Subcutaneous abdominal adipose tissue (tissue), 5 donors: ENCODE measurements around the gene CDC14B.
"Not testable (repeated sequence)": the region's sequence is repeated elsewhere in the genome, so short reads cannot be mapped to it uniquely, and the experiment has no call there.

ENCODE experiments used
- H3K27ac ChIP-seq: one replicate; pipeline ENCODE4 v1.7.0; 2013; ENCODE audit warnings: low read depth, mild to moderate bottlenecking, inconsistent platforms, low read length, moderate library complexity
- H3K27me3 ChIP-seq, 5 donors: one replicate each; pipeline ENCODE4 v1.7.0; 2013; ENCODE audit warnings: low read length in 5 of 5, inconsistent platforms in 1 of 5; ENCODE audit not compliant: control insufficient read depth in 5 of 5, insufficient read depth in 4 of 5
- H3K36me3 ChIP-seq, 5 donors: one replicate each; pipeline ENCODE4 v1.7.0; 2013; ENCODE audit warnings: low read length in 5 of 5; ENCODE audit not compliant: control insufficient read depth in 5 of 5, insufficient read depth in 5 of 5
- H3K4me1 ChIP-seq, 5 donors: one replicate each; pipeline ENCODE4 v1.7.0; 2013; ENCODE audit warnings: low read length in 5 of 5, mild to moderate bottlenecking in 3 of 5, moderate library complexity in 1 of 5; ENCODE audit not compliant: control insufficient read depth in 5 of 5, insufficient read depth in 5 of 5
- H3K4me3 ChIP-seq, 5 donors: one replicate each; pipeline ENCODE4 v1.7.0; 2013; ENCODE audit warnings: low read length in 5 of 5, low read depth in 1 of 5
- H3K9ac ChIP-seq, 5 donors: one replicate each; pipeline ENCODE4 v1.7.0; 2013; ENCODE audit warnings: low read length in 5 of 5, mild to moderate bottlenecking in 4 of 5, moderate library complexity in 3 of 5
- H3K9me3 ChIP-seq, 5 donors: one replicate each; pipeline ENCODE4 v1.7.0; 2013; ENCODE audit warnings: low read length in 5 of 5; ENCODE audit not compliant: control insufficient read depth in 5 of 5
- donor health status: healthy.
- donor health status: healthy.
- donor health status: healthy.
- donor health status: healthy.
- donor health status: healthy.

CDC14B gene

GRCh38 chr9:96554326-96554725, 65.3 kb downstream of the CDC14B start:
- H3K36me3 ChIP-seq, result peaks cover 0 to 6% (median 5%) of the 10 kb centered on the region in 5 donors

DNA sequence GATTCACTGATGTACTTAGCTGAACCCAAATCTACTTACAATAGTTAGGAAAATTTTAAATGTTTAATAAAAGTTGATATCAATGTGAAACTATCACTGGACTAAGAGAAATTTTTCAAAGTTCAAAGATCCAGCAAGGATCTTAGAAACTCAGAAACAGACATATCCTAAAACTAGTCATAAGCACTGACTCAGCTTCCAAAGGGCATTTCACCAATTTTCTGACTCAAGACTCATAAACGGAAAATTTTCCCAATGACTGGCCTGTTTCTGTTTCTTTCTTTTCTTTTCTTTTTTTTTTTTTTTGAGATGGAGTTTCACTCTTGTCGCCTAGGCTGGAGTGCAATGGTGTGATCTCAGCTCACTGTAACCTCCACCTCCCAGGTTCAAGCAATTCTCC, 66.6 kb downstream of the CDC14B start:
- Histone ChIP-seq H3K9ac (peak overlapping the region in 1 of 5 donors; percentile 33), H3K27me3 (no peaks in the 10 kb centered on the region), H3K4me1 (peaks cover 7 to 36% (median 20%) of the 10 kb centered on the region in 5 donors), H3K36me3 (peaks cover 0 to 6% (median 5%) of the 10 kb centered on the region in 5 donors), H3K9me3 (no peaks in the 10 kb centered on the region), H3K27ac (peak overlapping the region; percentile 39), H3K4me3 (no peak overlapping the region)

More at GRCh38 chr9:96554326-96554725, 65.3 kb downstream of the CDC14B start:
- Histone ChIP-seq H3K9me3 (no peaks in the 10 kb centered on the region), H3K9ac (peak overlapping the region in 1 of 5 donors; percentile 49), H3K27ac (no peak overlapping the region), H3K27me3 (no peaks in the 10 kb centered on the region), H3K4me3 (no peak overlapping the region), H3K4me1 (peaks cover 7 to 28% (median 20%) of the 10 kb centered on the region in 5 donors)

- no peak overlapping the region for H3K27ac ChIP-seq
These were observed 68.2 kb downstream of the CDC14B start for GRCh38 chr9:96551403-96551802.

DNA sequence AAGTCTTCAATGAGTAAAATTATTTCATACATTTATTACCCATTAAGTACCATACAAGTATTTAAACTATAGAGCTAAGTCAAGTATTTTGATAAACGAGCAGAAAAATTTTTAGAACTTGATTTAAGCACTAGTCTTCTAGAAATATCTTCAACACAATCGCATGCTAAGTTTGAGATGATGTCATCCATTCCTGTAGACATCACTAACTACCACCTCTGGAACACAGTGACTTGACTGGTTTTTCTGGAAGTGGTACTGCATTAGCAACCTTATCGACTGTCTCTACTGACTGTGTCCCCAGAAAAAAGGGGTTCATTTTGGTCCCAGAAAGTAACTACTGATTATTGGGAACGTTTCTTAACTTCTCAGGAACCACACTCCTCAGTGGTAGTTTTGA, 69.0 kb downstream of the CDC14B start:
- Histone ChIP-seq H3K4me1 (peaks cover 0 to 24% (median 9%) of the 10 kb centered on the region in 5 donors), H3K36me3 (peaks cover 0 to 7% (median 5%) of the 10 kb centered on the region in 5 donors), H3K27me3 (no peaks in the 10 kb centered on the region), H3K27ac (peak overlapping the region; percentile 74), H3K9me3 (no peaks in the 10 kb centered on the region), H3K4me3 (no peak overlapping the region), H3K9ac (no peak overlapping the region)

More at GRCh38 chr9:96551403-96551802, 68.2 kb downstream of the CDC14B start:
- H3K27me3 ChIP-seq, result no peaks in the 10 kb centered on the region
- H3K36me3 ChIP-seq, result peaks cover 0 to 6% (median 5%) of the 10 kb centered on the region in 5 donors
- no peak overlapping the region for H3K9ac ChIP-seq
- H3K9me3 ChIP-seq, result no peaks in the 10 kb centered on the region
- no peak overlapping the region for H3K4me3 ChIP-seq
- peaks cover 5 to 30% (median 13%) of the 10 kb centered on the region in 5 donors for H3K4me1 ChIP-seq

- H3K4me3 ChIP-seq, H3K9me3 ChIP-seq, H3K27ac ChIP-seq, H3K4me1 ChIP-seq, H3K27me3 ChIP-seq, H3K9ac ChIP-seq: not testable (repeated sequence)
- peaks cover 5 to 31% (median 15%) of the 10 kb centered on the region in 5 donors for H3K36me3 ChIP-seq
These were observed 76.5 kb downstream of the CDC14B start for GRCh38 chr9:96543131-96543530.

GRCh38 chr9:96540106-96540505, 79.5 kb downstream of the CDC14B start:
- Histone ChIP-seq H3K9ac (no peak overlapping the region), H3K4me1 (no peaks in the 10 kb centered on the region), H3K36me3 (peaks cover 6 to 38% (median 25%) of the 10 kb centered on the region in 5 donors), H3K9me3 (no peaks in the 10 kb centered on the region), H3K27ac (no peak overlapping the region), H3K27me3 (no peaks in the 10 kb centered on the region), H3K4me3 (no peak overlapping the region)

DNA sequence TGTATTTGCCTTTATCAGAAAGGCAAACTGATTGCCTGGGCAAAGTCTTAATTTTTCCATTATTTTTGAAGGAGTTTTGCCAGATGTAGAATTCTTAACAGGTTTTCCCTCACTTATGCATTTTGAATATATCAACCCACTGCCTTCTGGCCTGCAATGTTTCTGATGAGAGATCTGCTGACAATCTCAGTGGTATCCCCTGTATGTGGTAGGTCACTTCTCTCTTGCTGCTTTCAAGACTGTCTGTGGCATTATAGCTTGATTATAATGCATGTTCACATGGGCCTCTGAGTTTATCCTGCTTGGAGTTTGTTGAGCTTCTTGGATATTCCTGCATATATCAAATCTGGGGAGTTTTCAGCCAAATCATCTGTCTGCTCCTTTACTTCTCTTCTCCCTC, 87.5 kb downstream of the CDC14B start:
- H3K27me3 ChIP-seq, result no peaks in the 10 kb centered on the region
- no peak overlapping the region for H3K4me3 ChIP-seq
- H3K9me3 ChIP-seq, result no peaks in the 10 kb centered on the region
- peaks cover 11 to 32% (median 19%) of the 10 kb centered on the region in 5 donors for H3K36me3 ChIP-seq
- H3K27ac ChIP-seq, result no peak overlapping the region
- no peak overlapping the region for H3K9ac ChIP-seq
- H3K4me1 ChIP-seq, result peaks cover 0 to 8% (median 3%) of the 10 kb centered on the region in 5 donors

DNA sequence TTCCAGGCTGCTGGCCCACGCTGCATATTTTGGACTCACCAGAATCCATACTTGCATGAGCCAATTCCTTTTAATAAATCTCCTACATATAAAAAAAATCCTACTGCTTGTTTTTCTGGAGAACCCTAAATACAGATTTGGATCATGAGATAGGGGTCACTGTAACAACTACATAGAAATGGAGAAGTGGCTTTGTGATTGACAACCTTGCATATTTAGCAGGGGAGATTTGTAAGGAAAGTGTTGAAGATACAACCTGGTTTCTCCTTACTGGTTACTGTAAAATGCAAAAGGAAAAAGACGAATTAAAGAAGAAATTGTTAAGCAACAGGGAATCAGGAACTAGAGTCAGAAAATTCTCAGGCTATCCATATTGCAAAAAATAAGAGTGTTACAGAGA, 94.9 kb downstream of the CDC14B start:
- no peak overlapping the region for H3K4me3 ChIP-seq
- peaks cover 0 to 34% (median 28%) of the 10 kb centered on the region in 5 donors for H3K4me1 ChIP-seq
- H3K27ac ChIP-seq, result no peak overlapping the region

GRCh38 chr9:96524045-96524444, 95.6 kb downstream of the CDC14B start:
- Histone ChIP-seq H3K4me3 (no peak overlapping the region), H3K27me3 (no peaks in the 10 kb centered on the region), H3K4me1 (peaks cover 0 to 33% (median 25%) of the 10 kb centered on the region in 5 donors), H3K9me3 (no peaks in the 10 kb centered on the region), H3K9ac (no peak overlapping the region), H3K27ac (peak overlapping the region; percentile 43), H3K36me3 (peaks cover 3 to 20% (median 14%) of the 10 kb centered on the region in 5 donors)

More for the DNA sequence above, 94.9 kb downstream of the CDC14B start:
- Histone ChIP-seq H3K36me3 (peaks cover 3 to 20% (median 14%) of the 10 kb centered on the region in 5 donors), H3K9ac (no peak overlapping the region), H3K27me3 (no peaks in the 10 kb centered on the region), H3K9me3 (no peaks in the 10 kb centered on the region)

- Histone ChIP-seq H3K9ac (no peak overlapping the region), H3K4me1 (peaks cover 0 to 33% (median 25%) of the 10 kb centered on the region in 5 donors), H3K27ac (peak overlapping the region; percentile 34), H3K36me3 (peaks cover 3 to 20% (median 14%) of the 10 kb centered on the region in 5 donors), H3K27me3 (no peaks in the 10 kb centered on the region), H3K9me3 (no peaks in the 10 kb centered on the region), H3K4me3 (no peak overlapping the region)
These were observed 96.3 kb downstream of the CDC14B start for GRCh38 chr9:96523374-96523773.
